DMS79 treated with DMSO at 0.1 percent for 48 hours (cell line): ENCODE data around the gene SLC30A5.
"Not testable (repeated sequence)": the region's sequence is repeated elsewhere in the genome, so short reads cannot be mapped to it uniquely, and the experiment has no call there.

Experiments used
- DNase-seq: peaks from one replicate; lab custom pipeline; 2025; lab: John Stamatoyannopoulos, UW

Gene SLC30A5

GRCh38 chr5:69093771-69094482, at the start of gene SLC30A5:
SLC30A5 (plus strand) TSS chr5:69094014; CDS start chr5:69094256, 242 bp downstream.
- DNase-seq: peak; percentile 90

DNA sequence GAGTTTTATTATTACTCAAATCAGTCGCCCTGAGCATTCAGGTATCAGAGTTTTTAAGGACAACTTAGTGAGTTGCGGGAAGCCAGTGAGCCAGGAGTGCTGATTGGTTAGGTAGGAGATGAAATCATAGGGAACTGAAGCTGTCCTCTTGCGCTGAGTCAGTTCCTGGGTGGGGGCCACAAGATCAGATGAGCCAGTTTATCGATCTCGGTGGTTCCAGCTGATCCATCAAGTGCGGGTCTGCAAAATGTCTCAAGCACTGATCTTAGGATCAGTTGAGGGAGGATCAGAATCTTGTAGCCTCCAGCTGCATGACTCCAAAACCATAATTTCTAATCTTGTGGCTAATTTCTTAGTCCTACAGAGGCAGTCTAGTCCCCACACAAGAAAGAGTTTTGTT, 48.6 kb upstream of the SLC30A5 start:
- not testable (repeated sequence) for DNase-seq

DNA sequence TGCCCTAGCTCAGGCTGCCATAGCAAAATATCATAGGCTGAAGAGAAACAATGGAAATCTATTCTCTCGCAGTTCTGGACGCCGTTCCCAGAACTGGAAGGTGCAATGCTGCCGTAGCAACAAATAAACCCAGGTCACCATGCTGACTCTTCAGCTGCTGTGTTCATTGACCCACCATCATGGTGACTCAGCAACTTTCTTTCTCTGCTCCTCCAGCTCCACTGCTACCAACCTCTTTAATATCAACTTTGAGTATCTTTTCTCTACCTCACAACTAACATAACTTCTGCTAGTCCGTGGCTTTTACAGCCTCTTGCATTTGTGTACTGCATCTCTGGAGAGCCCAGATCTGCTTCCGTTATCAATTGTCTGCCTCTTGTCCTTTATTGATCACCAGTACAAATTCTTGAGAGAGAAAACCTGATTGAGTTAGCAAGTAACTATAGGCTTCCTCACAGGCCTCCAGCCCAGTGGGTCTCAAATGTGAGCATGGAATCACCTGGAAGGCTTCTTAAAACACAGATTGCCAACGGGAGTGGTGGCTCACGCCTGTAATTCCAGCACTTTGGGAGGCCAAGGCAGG, 47.3 kb upstream of the SLC30A5 start:
- no peak for DNase-seq

- no peak for DNase-seq
Measured at GRCh38 chr5:69048230-69048629, 45.6 kb upstream of the SLC30A5 start.

GRCh38 chr5:69049151-69049550, 44.7 kb upstream of the SLC30A5 start:
- no peak for DNase-seq

GRCh38 chr5:69049796-69050195, 44.0 kb upstream of the SLC30A5 start:
- no peak for DNase-seq

DNA sequence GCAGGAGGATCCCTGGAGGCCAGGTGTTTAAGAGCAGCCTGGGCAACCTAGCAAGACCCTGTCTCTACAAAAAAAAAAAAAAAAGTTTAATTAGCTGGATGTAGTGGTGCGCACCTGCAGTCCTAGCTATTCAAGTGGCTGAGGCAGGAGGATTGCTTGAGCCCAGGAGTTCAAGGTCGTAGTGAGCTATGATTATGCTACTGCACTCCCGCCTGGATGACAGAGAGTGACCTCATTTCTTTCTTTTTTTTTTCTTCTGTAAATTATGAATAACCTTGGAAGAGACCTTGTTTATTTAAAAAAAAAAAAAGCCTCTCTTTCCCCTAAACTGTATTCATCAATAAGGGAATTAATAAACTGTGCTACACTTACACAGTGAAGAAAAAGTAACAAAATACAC, 43.6 kb upstream of the SLC30A5 start:
- no peak for DNase-seq

GRCh38 chr5:69052181-69052580, 41.6 kb upstream of the SLC30A5 start:
- DNase-seq: no peak

- DNase-seq: no peak
Measured at GRCh38 chr5:69074664-69075521, 18.9 kb upstream of the SLC30A5 start.

DNA sequence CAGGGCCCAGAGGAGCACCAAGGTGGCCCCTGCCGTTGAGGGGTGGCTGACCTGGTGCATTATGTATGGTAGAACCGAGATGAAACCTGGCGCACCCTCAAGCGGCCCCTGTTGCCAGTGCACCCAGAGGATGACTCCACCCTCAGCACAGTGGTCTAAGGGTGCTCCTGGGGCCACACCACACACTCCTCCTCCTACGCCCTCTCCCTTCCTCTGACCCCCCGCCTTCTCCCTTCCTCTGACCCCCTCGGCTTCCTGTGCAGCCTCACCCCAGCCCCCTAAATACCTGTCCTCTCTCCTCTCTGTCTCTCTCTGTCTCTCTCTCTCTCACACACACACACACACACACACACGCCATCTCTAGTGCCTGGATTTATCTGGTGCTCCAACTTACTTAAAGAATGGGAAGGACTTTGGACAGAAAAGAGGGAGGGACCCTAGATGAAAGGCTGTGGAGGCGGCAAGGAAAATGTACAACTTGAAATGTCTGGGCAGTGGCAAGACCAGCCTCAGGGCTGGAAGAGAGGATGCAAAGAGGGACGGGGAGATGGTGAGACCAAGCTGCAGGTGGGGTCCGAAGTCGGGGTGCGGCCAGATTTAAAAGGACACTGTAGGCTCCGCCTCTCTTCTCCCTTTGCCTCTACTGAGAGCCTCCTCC, 18.2 kb upstream of the SLC30A5 start:
- DNase-seq: no peak

DNA sequence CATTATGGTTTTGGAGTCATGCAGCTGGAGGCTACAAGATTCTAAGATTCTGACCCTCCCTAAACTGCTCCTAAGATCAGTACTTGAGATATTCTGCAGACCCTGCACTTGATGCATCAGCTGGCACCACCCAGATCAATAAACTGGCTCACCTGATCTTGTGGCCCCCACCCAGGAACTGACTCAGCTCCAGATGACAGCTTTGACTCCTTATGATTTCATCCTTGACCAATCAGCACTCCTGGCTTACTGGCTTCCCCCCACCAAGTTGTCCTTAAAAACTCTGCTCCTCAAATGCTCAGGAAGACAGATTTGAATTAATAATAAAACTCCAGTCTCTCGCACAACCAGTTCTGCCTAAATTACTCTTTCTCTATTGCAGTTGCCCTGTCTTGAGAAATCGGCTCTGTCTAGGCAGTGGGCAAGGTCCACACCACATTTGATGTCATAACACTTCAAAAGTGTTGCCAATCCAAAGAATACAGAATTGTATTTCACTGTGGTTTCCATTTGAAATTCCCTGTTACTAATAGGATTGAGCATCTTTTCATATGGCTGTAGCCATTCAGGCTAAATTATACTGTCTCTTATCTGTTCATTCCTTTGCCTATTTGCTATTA, 14.8 kb upstream of the SLC30A5 start:
- no peak for DNase-seq

DNA sequence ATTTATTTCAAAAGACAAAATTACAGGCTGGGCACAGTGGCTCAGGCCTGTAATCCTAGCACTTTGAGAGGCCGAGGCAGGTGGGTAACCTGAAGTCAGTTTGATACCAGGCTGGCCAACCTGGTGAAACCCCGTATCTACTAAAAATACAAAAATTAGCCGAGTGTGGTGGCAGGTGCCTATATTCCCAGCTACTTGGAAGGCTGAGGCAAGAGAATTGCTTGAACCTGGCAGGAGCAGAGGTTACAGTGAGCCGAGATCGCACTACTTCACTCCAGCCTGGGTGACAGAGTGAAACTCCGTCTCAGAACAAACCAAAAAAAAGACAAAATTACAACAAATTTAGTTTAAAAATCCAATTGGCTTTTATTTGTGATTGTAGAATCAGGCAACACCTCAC, 14.3 kb upstream of the SLC30A5 start:
- no peak for DNase-seq

DNA sequence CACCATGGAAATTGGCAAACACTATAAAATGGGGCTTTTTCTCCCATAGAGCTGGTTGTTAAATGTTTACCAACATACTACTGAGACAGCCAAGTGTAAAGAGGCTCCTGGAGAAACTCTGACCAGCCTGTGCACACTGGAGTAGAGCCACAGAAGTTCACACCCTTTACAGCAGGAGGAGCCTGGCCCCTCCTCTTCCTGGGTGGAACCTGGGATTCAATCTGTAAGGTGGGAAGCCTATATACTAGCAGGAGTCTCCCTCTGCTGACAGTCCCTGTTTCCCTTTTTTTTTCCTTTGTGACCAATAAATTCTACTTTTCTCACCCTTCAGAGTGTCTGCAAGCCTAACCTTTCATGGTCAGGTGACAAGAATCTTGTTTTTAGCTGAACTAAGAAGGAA, 10.4 kb upstream of the SLC30A5 start:
- DNase-seq: no peak

- no peak for DNase-seq
Measured at GRCh38 chr5:69084195-69084594, 9.6 kb upstream of the SLC30A5 start.

DNA sequence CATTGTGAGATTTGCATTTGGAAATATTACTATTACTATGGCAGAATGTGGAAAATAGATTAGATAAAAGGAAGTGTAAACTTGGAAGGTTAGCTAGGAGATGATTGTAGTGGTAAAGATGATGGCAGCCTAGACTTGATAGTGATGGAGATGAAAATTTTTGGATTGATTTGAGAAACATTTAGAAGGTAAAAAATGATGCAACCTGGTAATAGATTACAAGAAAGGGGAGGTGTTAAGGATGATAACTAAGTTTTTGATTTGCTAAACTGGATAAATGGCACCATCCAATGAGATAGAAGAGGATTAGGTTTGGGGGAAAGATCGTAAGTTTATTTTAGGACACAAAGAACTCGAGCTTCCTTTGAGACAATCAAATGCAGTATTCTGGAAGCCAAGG, 8.9 kb upstream of the SLC30A5 start:
- DNase-seq: no peak

DNA sequence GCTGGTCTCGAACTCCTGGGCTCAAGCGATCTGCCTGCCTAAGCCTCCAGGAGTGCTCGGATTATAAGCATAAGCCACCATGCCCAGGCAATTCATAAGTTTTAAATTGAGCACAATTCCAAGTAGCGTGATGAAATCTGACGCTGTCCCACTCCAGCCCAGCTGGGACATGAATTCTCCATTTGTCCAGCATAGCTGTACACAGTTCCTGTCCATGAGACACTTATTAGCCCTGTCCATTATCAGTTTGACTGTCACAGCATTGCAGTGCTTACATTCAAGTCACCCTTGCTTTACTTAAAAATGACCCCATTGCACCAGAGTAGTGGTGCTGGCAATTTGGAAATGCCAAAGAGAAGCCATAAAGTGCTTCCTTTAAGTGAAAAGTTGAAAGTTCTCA, 7.6 kb upstream of the SLC30A5 start:
- no peak for DNase-seq

DNA sequence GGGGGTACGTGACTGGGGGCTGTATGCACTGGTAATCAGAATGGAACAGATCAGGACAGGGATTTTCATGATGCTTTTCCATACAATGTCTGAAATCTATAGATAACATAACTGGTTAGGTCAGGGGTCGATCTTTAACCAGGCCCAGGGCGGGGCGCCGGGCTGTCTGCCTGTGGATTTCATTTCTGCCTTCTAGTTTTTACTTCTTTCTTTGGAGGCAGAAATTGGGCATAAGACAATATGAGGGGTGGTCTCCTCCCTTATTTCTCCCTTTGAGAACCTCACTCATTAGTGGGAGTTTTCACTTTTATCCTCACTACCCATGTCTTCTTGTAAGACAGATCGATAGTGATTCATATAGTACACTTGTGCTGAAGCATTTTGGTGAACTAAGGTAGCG, 5.8 kb upstream of the SLC30A5 start:
- DNase-seq: not testable (repeated sequence)

DNA sequence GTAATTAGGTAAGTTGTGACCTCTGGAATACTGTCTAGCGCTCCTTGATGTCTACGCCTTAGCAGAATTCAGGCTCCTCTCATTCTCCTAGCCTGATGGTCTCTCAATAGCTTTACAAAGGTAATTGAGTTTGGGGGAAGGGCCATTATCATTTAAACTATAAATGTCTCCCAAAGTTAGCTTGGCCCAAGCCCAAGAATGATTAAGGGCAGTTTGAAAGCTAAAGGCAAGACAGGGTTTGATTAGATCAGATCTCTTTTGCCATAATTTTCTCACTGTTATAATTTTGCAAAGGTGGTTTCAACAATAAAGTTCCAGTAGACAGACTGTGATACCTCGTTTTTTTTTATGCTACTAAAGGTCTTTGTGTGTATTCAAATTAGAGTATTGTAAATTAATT, 3.7 kb upstream of the SLC30A5 start:
- DNase-seq: no peak

DNA sequence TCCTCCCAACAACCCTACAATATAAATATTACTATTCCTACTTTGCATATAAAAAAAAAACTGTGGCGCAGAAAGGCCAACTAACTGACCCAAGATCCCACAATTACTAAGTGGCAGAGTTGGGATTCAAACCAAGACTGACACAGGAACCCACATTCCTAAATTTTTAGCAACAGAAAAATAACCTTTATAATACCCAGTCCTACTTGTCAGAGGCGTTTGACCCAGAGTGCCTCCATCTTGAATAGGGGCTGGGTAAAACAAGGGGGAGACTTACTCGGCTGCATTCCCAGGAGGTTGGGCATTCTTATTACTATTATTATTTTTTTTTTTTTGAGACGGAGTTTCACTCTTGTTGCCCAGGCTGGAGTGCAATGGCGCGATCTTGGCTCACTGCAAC, 2.0 kb upstream of the SLC30A5 start:
- no peak for DNase-seq

DNA sequence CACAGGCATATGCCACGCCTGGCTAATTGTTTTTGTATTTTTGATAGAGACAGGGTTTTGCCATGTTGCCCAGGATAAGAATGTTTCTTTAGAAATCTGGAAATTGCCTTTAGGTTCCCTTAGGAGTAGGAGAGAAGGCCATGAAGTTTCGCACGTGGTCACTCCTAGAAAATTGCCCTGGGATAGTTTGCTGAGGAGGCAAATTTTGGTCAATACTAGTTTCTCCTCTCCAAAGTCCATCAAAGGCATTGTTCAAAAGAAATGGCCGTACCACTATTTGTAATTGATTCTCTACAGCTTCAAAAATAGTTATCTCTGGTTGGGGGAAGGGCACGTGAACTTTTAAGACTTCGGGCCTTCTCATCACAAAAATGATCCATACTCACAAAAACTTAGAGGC, 845 bp upstream of the SLC30A5 start:
- no peak for DNase-seq

DNA sequence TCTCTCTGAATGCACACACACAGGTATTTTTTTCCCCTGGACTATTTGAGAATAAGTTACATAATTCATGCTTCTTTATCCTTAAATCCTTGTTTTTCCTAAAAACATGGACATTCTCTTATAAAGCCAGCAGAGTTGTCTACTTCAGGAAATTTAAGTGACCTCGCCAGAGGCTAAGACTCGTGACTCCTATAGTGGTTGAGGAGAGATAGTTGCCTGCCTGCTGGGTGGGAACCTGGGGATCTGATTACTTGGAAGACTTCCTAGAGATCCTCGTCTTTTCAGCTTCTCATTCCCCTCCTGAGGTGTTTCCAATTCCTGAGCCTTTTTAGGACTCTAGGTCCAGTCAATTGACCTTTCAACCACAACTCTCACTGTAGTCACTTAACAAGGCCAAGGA, 5.5 kb downstream of the SLC30A5 start:
- DNase-seq: no peak

- DNase-seq: no peak
Measured at GRCh38 chr5:69103521-69103920, 9.7 kb downstream of the SLC30A5 start.
